HepG2 (cell line): Measurements from ENCODE around the gene XPC. TPM values are rescaled to one million over a fixed set of nuclear protein-coding genes. Genes with fewer than 3 reads are reported as not detected.

Experiments used
- ATAC-seq: fragments of 200-7000 bp; cut with Tn5 transposase; 3 replicates; pipeline ENCODE4 v1.9.1; 2020; ENCODE audit warnings: mild to moderate bottlenecking, moderate library complexity
- BruUV-seq: library from RNA; stranded (reverse); fragments of 400-500 nt; replicated peaks from 2 replicates; lab custom pipeline; 2021; lab: Mats Ljungman, UMichigan
- CTCF ChIA-PET: fragments of 300-600 bp; formaldehyde crosslinking; extraction: SDS; loops from one replicate; lab custom pipeline; 2021; ENCODE audit warnings: low total read pairs, inconsistent platforms, low intra/inter-chr PET ratio; lab: Yijun Ruan, JAX
- POLR2A ChIA-PET: fragments of 350-600 bp; sonication (Branson Sonifier 250); formaldehyde crosslinking; loops from one replicate; lab custom pipeline; 2020; ENCODE audit warnings: antibody characterized with exemption, inconsistent platforms; lab: Yijun Ruan, JAX
- DNase-seq: peaks from one replicate; pipeline ENCODE4 v3.0.0-alpha.2; 2015; ENCODE audit warnings: low spot score
- FAIRE-seq: peaks from 3 replicates; lab custom pipeline; 2011; peaks lifted over from hg19 to GRCh38; lab: Jason Lieb, UNC
- H2AFZ ChIP-seq: one replicate; pipeline ENCODE4 v1.6.1; 2011; ENCODE audit warnings: low read length, inconsistent platforms
- H3K27ac ChIP-seq: fragments of 300-600 bp; 3 replicates; pipeline ENCODE4 v1.8.0; 2011; ENCODE audit warnings: mixed run types, mild to moderate bottlenecking, mixed read lengths, low read length, inconsistent platforms; ENCODE audit not compliant: insufficient read depth; ENCODE audit errors: extremely low read length
- H3K27me3 ChIP-seq, 2 experiments: fragments of 200-600 bp in 1 of 2; 2 replicates in 1 of 2; 3 replicates in 1 of 2; pipeline versions ENCODE4 v1.6.0 to v1.8.0; 2011; ENCODE audit warnings: low read length in 2 of 2, mild to moderate bottlenecking in 2 of 2, moderate library complexity in 2 of 2, inconsistent platforms in 1 of 2; ENCODE audit not compliant: insufficient read depth in 2 of 2, control insufficient read depth in 1 of 2
- H3K36me3 ChIP-seq, 2 experiments: fragments of 200-600 bp in 1 of 2; replicated peaks in 1 of 2; 2 replicates in 1 of 2; 3 replicates in 1 of 2; pipeline versions ENCODE4 v1.5.1 to v1.8.0; 2011; ENCODE audit warnings: low read length in 2 of 2, inconsistent platforms in 1 of 2; ENCODE audit not compliant: insufficient read depth in 2 of 2, control insufficient read depth in 1 of 2
- H3K4me1 ChIP-seq: 2 replicates; pipeline ENCODE4 v1.5.1; 2012; ENCODE audit warnings: low read length, inconsistent platforms; ENCODE audit not compliant: insufficient read depth
- H3K4me2 ChIP-seq: 2 replicates; pipeline ENCODE4 v1.6.0; 2011; ENCODE audit warnings: low read depth, low read length, inconsistent platforms
- H3K4me3 ChIP-seq, 3 experiments: fragments of 200-600 bp in 1 of 3; sonication (generic), shearing (Covaris generic) in 1 of 3; replicated peaks in 1 of 3; 2 replicates each; pipeline ENCODE4 v1.5.1; 2011 to 2016; ENCODE audit warnings: low read length in 3 of 3, inconsistent platforms in 2 of 3, low read depth in 2 of 3, mild to moderate bottlenecking in 2 of 3, control low read depth in 1 of 3, mixed read lengths in 1 of 3; ENCODE audit not compliant: insufficient read depth in 1 of 3
- H3K79me2 ChIP-seq: one replicate; pipeline ENCODE4 v1.6.1; 2011; ENCODE audit warnings: low read length, inconsistent platforms; ENCODE audit not compliant: insufficient read depth
- H3K9ac ChIP-seq: 2 replicates; pipeline ENCODE4 v1.6.0; 2011; ENCODE audit warnings: mild to moderate bottlenecking, low read depth, low read length, inconsistent platforms; ENCODE audit not compliant: insufficient read depth
- H3K9me3 ChIP-seq: 2 replicates; pipeline ENCODE4 v1.5.1; 2012; ENCODE audit warnings: mild to moderate bottlenecking, low read length
- H4K20me1 ChIP-seq: 2 replicates; pipeline ENCODE4 v1.6.0; 2011; ENCODE audit warnings: inconsistent platforms, mild to moderate bottlenecking, low read length, moderate library complexity; ENCODE audit not compliant: insufficient read depth
- POLR2A ChIP-seq, 2 experiments: IDR thresholded peaks; 2 replicates each; pipeline ENCODE4 v1.6.1; 2011; ENCODE audit warnings: low read depth in 2 of 2, low read length in 2 of 2, mild to moderate bottlenecking in 1 of 2, moderate library complexity in 1 of 2; ENCODE audit not compliant: insufficient read depth in 1 of 2
- SCMH1 ChIP-seq: sonication (generic); formaldehyde crosslinking; IDR thresholded peaks from 2 replicates; pipeline ENCODE4 v1.9.0; 2021; ENCODE audit warnings: missing genetic modification reagents, mild to moderate bottlenecking, borderline replicate concordance
- XBP1 ChIP-seq: sonication (generic); formaldehyde crosslinking; IDR thresholded peaks from 2 replicates; pipeline ENCODE4 v1.5.0; 2020; ENCODE audit warnings: missing genetic modification reagents
- WGBS: methylation state at CpG from one replicate; pipeline ENCODE4 v1.1.6; 2017; ENCODE audit warnings: low lambda C conversion rate; 5-methylcytosine and 5-hydroxymethylcytosine counted together
- in situ Hi-C: cut with HindIII; loops from 2 replicates; pipeline ENCODE4 v1.10.0; 2017; ENCODE audit warnings: low pct_unique_long_range_greater_than_20kb; ENCODE audit not compliant: extremely low pct_ligation_motif_present
- intact Hi-C: fragments of 100-400 bp; cut with micrococcal nuclease; formaldehyde crosslinking; loops from one replicate; pipeline ENCODE4 v1.10.0; 2022; ENCODE audit not compliant: unreplicated experiment
- polyA plus RNA-seq, 8 experiments: library from polyadenylated mRNA; depleted of rRNA in 3 of 8; stranded (reverse) in 7 of 8; unstranded in 1 of 8; fragments of >200 nt; fragmentation: Illumina TruSeq in 4 of 8; extraction: Trizol in 4 of 8; gene quantifications; 2 replicates each; pipeline versions ENCODE4 v1.2.1 to v1.2.3, GENCODE V29; 2011 to 2016; ENCODE audit warnings: low read depth in 4 of 8, missing spikeins in 1 of 8, mixed read lengths in 1 of 8; ENCODE audit not compliant: insufficient read depth in 1 of 8
- total RNA-seq, 5 experiments: library from RNA; depleted of rRNA; stranded (reverse); fragments of >200 nt; fragmentation: Illumina TruSeq; extraction: Trizol; gene quantifications; 2 replicates each; pipeline ENCODE4 v1.2.3, GENCODE V29; 2016; ENCODE audit warnings: low read depth in 1 of 5
- TF ChIP-seq, protein P1 (sequence below): IDR thresholded peaks from 2 replicates; pipeline ENCODE4 v1.6.1; 2016
- TF ChIP-seq, protein P2 (sequence below): sonication (generic); formaldehyde crosslinking; IDR thresholded peaks from 2 replicates; pipeline ENCODE4 v1.8.1; 2022; ENCODE audit warnings: mild to moderate bottlenecking, missing genetic modification reagents

Gene XPC
- total and polyA plus RNA-seq, 2 of the 13 experiments (the other 11 are each of a cell fraction or from before 2014, with no cell fraction given) = 9.4 to 24.1 TPM

DNA sequence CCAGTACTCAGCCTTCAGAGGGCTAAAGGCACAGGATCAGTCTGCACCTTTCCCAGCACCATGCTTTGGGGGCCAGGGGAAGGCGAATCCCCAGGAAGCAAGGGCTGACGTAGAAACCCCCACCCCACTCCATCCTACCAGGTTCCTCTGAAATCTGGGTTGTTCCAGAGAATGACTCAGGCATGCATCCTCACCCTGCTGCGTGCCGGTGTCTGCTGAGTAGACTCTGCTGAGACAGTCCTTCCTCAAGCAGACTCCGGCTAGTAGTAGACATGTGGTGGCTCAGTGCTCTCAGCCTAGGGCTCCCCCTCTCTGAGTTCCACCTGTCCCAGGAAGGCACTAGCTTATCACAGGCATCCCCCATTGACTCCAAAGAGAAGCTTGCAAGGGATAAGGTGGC is 44.5 kb downstream of the XPC start:
- DNase-seq = no peak
- no peaks in the 10 kb centered on the region for H3K79me2 ChIP-seq
- H3K9me3 ChIP-seq = no peaks in the 10 kb centered on the region
- no peak for ATAC-seq
- no peaks in the 10 kb centered on the region for H4K20me1 ChIP-seq
- H3K27me3 ChIP-seq = no peaks in the 10 kb centered on the region
- H3K4me1 ChIP-seq = peaks cover 15% of the 10 kb centered on the region
- CTCF ChIA-PET = no interaction called here
- H2AFZ ChIP-seq = no peak overlapping the region
- H3K36me3 ChIP-seq = peaks cover 39 to 73% of the 10 kb centered on the region in 2 experiments
- in situ Hi-C loops (no loop called here), intact Hi-C loops (no loop called here)
- no peak overlapping the region for H3K4me2 ChIP-seq
- H3K9ac ChIP-seq = no peak overlapping the region
- H3K27ac ChIP-seq = no peak overlapping the region
- POLR2A ChIA-PET = interaction anchor here (0.8 to 3.5 kb wide), 4 partner anchors 9 to 45 kb away, joined by 3 to 21 read pairs (median 6); partner anchors contain the start of genes CHCHD4, LSM3, TMEM43 and XPC
- FAIRE-seq = no peak
- BruUV-seq = no TSS peak
- TF ChIP-seq, protein P1, sequence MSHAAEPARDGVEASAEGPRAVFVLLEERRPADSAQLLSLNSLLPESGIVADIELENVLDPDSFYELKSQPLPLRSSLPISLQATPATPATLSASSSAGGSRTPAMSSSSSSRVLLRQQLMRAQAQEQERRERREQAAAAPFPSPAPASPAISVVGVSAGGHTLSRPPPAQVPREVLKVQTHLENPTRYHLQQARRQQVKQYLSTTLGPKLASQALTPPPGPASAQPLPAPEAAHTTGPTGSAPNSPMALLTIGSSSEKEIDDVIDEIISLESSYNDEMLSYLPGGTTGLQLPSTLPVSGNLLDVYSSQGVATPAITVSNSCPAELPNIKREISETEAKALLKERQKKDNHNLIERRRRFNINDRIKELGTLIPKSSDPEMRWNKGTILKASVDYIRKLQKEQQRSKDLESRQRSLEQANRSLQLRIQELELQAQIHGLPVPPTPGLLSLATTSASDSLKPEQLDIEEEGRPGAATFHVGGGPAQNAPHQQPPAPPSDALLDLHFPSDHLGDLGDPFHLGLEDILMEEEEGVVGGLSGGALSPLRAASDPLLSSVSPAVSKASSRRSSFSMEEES (CRISPR knock-in tag) = no peak
- TF ChIP-seq SCMH1 (CRISPR knock-in tag) = no peak
- no peak for TF ChIP-seq POLR2A (IDR thresholded peaks at IDR 0.05; ENCODE audit: insufficient read depth in 1 of 2, low read depth in 2 of 2, low read length in 2 of 2)
- no peak for TF ChIP-seq XBP1 (CRISPR knock-in tag)
- TF ChIP-seq, protein P2, sequence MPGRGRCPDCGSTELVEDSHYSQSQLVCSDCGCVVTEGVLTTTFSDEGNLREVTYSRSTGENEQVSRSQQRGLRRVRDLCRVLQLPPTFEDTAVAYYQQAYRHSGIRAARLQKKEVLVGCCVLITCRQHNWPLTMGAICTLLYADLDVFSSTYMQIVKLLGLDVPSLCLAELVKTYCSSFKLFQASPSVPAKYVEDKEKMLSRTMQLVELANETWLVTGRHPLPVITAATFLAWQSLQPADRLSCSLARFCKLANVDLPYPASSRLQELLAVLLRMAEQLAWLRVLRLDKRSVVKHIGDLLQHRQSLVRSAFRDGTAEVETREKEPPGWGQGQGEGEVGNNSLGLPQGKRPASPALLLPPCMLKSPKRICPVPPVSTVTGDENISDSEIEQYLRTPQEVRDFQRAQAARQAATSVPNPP (CRISPR knock-in tag) = no peak
- no peak overlapping the region for H3K4me3 ChIP-seq
- no CpG with 5 or more reads among the region's 5 CpGs for WGBS
